ENCODE data around the gene LINGO1. TPM values are rescaled to one million over a fixed set of nuclear protein-coding genes. Genes with fewer than 3 reads are reported as not detected.

LINGO1 gene
- total and polyA plus RNA-seq, 9 of the 15 experiments (the other 6 are each of a cell fraction or from before 2014, with no cell fraction given): 0.07 to 15.3 (median 2.1) TPM

GRCh38 chr15:77604973-77605372, 27.7 kb downstream of the LINGO1 start (continued):
- no peak for TF ChIP-seq CREB5 (CRISPR knock-in tag; IDR thresholded peaks at IDR 0.05)

GRCh38 chr15:77603611-77604336, 28.9 kb downstream of the LINGO1 start:
- intact Hi-C loops (cut with micrococcal nuclease) (no loop called here), in situ Hi-C loops (cut with MboI) (no loop called here)
- no peak overlapping the region for H3K9ac ChIP-seq (ENCODE audit: insufficient read depth in 1 of 2, low read depth in 2 of 2, low read length in 2 of 2)
- peaks cover 40 to 46% of the 10 kb centered on the region in 2 experiments for H3K4me1 ChIP-seq (replicated peaks in 1 of 2; ENCODE audit: control insufficient read depth in 2 of 2, insufficient read depth in 2 of 2, low read length in 2 of 2)
- DNase-seq (ENCODE audit: extremely low read depth in 1 of 4, low spot score in 3 of 4): no peak
- CTCF ChIA-PET (ENCODE audit: low intra/inter-chr PET ratio): no interaction called here
- no TSS peak for BruUV-seq (replicated peaks)
- H3K36me3 ChIP-seq (ENCODE audit: control insufficient read depth, insufficient read depth, low read length): no peaks in the 10 kb centered on the region
- H3K27me3 ChIP-seq (ENCODE audit: control insufficient read depth in 2 of 2, insufficient read depth in 2 of 2, low read length in 2 of 2): no peaks in the 10 kb centered on the region
- H3K4me2 ChIP-seq (ENCODE audit: insufficient read depth, low read length): no peak overlapping the region
- WGBS (ENCODE audit: insufficient coverage, low coverage, missing lambda C conversion rate): 64% methylated on average over 12 of the region's 14 CpGs
- POLR2A ChIA-PET: interaction anchor here (0.5 to 1.1 kb wide), 3 partner anchors 15 to 46 kb away, joined by 3 to 4 read pairs (median 3); no protein-coding TSS in a partner anchor
- peak; percentile 54 for FAIRE-seq
- no peaks in the 10 kb centered on the region for H3K9me1 ChIP-seq (ENCODE audit: control insufficient read depth, insufficient read depth, low read length)
- H3K27ac ChIP-seq (ENCODE audit: extremely low read depth, low read depth, low read length): no peak overlapping the region
- H3K9me3 ChIP-seq (replicated peaks; ENCODE audit: control insufficient read depth, insufficient read depth, low read depth, low read length): no peaks in the 10 kb centered on the region
- H4K20me1 ChIP-seq (replicated peaks; ENCODE audit: control insufficient read depth, insufficient read depth, low read length): no peaks in the 10 kb centered on the region
- no peak overlapping the region for H3K4me3 ChIP-seq
- ATAC-seq: no peak
- H3K79me2 ChIP-seq (ENCODE audit: control insufficient read depth, insufficient read depth, low read length): no peaks in the 10 kb centered on the region
- H2AFZ ChIP-seq (ENCODE audit: low read depth, low read length): no peak overlapping the region
- TF ChIP-seq ZNF584 (CRISPR knock-in tag; IDR thresholded peaks at IDR 0.05; ENCODE audit: low read depth) (no peak), ZNF197 (CRISPR knock-in tag; IDR thresholded peaks at IDR 0.05; ENCODE audit: low read depth) (no peak), ZNF165 (CRISPR knock-in tag; IDR thresholded peaks at IDR 0.05; ENCODE audit: borderline replicate concordance) (no peak), CUX1 (CRISPR knock-in tag; IDR thresholded peaks at IDR 0.05) (no peak), ZBTB34 (CRISPR knock-in tag; IDR thresholded peaks at IDR 0.05) (no peak), ZNF398 (CRISPR knock-in tag; IDR thresholded peaks at IDR 0.05) (no peak), ESRRA (IDR thresholded peaks at IDR 0.05; ENCODE audit: borderline replicate concordance, low read depth) (no peak)
